GM18870 (cell line): ENCODE data around the gene SLC27A1.
"Not testable (repeated sequence)": the region's sequence is repeated elsewhere in the genome, so short reads cannot be mapped to it uniquely, and the experiment has no call there.

Source experiments
- ATAC-seq: cut with Tn5 transposase; IDR thresholded peaks from one replicate; pipeline ENCODE4 v1.9.1; 2021; ENCODE audit warnings: moderate library complexity; ENCODE audit not compliant: unreplicated experiment

Gene SLC27A1

GRCh38 chr19:17456127-17456526 lies 14.2 kb upstream of the SLC27A1 start:
- ATAC-seq: no peak

GRCh38 chr19:17457616-17458015 lies 12.7 kb upstream of the SLC27A1 start:
- no peak for ATAC-seq

GRCh38 chr19:17458970-17459369 lies 11.4 kb upstream of the SLC27A1 start:
- ATAC-seq: no peak

- no peak for ATAC-seq
These were observed 9.7 kb upstream of the SLC27A1 start, which contains the start of gene NXNL1 for GRCh38 chr19:17460372-17461230. Gene NXNL1 (minus strand): TSS chr19:17460926. CDS start chr19:17460869, 57 bp downstream.

- no peak for ATAC-seq
These were observed 3.9 kb upstream of the SLC27A1 start for GRCh38 chr19:17466487-17466850.

- no peak for ATAC-seq
These were observed 2.6 kb upstream of the SLC27A1 start for GRCh38 chr19:17467471-17468301.

GRCh38 chr19:17468302-17469091 lies 1.8 kb upstream of the SLC27A1 start:
- ATAC-seq: no peak

- ATAC-seq: no peak
These were observed 1.2 kb upstream of the SLC27A1 start for GRCh38 chr19:17469092-17469480.

- ATAC-seq: peak; percentile 30
These were observed 750 bp upstream of the SLC27A1 start for GRCh38 chr19:17469481-17470067.

- ATAC-seq: no peak
These were observed 1.2 kb downstream of the SLC27A1 start for GRCh38 chr19:17471410-17472125.

GRCh38 chr19:17473041-17473440 lies 2.7 kb downstream of the SLC27A1 start:
- ATAC-seq: no peak

- ATAC-seq: not testable (repeated sequence)
These were observed 4.8 kb downstream of the SLC27A1 start for GRCh38 chr19:17475011-17475540.

- no peak for ATAC-seq
These were observed 5.3 kb downstream of the SLC27A1 start for GRCh38 chr19:17475541-17476115.

GRCh38 chr19:17479325-17479791 lies 9.0 kb downstream of the SLC27A1 start:
- no peak for ATAC-seq

GRCh38 chr19:17481986-17482385 lies 11.7 kb downstream of the SLC27A1 start:
- no peak for ATAC-seq

GRCh38 chr19:17482877-17483604 lies 12.7 kb downstream of the SLC27A1 start:
- ATAC-seq: no peak

GRCh38 chr19:17483605-17484002 lies 13.3 kb downstream of the SLC27A1 start:
- no peak for ATAC-seq

GRCh38 chr19:17484520-17485185 lies 14.3 kb downstream of the SLC27A1 start:
- no peak for ATAC-seq
